Femur (tissue), 1 donor: ENCODE data around the gene ORM1.

Experiments used
- DNase-seq: peaks from one replicate; pipeline ENCODE4 v3.0.0-alpha.2; 2017

ORM1 gene

DNA sequence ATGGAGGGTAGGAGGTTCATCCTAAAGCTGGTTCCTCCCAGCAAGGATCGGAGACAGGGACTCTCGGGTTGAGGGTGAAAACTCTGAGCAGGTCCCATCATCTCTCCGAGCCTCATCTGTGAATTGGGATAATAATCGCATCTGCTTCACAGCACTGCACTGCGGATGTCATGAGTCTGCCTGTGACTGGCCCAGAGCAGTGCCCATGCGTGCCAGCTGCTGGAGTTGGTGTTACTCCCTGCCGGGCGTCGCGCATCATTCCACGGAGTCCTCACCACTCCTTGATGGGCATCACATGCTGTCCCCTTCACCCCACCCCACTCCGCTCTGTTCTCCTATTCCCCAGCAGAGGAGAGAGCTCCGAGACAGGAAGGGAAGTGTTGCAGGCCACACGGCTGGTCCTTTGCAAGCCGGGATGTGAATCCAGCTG, 35.1 kb upstream of the ORM1 start:
- no peak for DNase-seq

GRCh38 chr9:114288193-114289091, 34.5 kb upstream of the ORM1 start:
- DNase-seq = peak; percentile 36

DNA sequence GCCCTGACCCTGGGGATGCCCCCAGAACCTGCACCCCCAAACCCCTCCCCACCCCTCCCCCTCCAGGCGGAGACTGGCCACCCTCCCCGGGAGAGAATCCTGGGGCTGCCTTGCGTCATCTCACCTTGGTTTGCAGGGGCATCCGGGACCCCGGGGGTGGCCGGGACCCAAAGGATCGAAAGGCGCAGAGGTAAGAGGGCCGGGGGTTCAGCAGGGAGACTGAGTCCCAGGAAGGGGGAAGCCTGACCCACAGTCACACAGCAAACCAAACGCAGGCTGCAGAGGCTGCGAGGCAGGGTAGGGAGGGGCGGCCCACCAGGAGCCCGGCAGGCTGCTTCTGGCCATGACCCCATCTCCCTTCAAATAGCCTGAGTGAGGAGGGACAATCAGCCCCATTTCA, 33.8 kb upstream of the ORM1 start:
- peak; percentile 21 for DNase-seq

DNA sequence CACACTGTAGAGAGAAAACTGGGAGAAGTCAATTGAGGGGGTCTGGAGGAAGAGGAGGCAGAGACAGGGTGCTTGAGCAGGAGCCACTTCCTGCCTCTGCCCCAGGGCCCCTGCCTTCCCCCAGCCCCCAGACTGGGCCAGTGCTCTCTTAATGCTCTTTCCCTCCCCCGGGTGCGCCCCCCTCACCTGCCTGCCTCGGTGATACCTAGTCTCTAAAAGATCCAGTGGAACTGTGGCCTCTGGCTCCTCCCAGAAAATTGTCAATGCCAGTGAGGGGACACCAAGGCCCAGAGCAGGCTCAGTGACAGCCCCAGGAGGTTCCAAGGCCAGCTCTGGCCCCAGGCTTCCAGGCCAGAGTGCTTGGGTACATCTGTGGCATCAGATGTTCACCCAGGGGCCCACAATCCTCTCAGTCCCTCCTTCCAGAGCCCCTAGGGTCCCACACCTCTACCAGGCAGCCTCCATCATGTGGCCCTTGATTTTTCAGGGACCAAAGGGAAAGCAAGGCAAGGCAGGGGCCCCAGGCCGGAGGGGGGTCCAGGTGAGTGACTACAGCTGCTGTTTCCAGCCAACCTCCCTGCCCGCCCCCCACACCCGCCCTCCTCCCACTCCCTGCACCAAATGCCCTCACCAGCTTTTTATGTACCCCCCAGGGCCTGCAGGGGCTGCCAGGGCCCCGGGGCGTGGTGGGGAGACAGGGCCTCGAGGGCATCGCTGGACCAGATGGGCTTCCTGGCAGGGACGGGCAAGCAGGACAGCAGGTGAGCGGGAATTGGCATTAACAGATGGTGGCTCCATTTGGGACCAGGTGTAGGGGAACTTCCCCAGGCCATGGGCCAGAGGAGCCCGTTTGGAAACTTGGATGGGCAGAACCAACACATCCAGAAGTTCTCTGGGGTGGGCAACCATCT, 33.1 kb upstream of the ORM1 start:
- peak; percentile 32 for DNase-seq

DNA sequence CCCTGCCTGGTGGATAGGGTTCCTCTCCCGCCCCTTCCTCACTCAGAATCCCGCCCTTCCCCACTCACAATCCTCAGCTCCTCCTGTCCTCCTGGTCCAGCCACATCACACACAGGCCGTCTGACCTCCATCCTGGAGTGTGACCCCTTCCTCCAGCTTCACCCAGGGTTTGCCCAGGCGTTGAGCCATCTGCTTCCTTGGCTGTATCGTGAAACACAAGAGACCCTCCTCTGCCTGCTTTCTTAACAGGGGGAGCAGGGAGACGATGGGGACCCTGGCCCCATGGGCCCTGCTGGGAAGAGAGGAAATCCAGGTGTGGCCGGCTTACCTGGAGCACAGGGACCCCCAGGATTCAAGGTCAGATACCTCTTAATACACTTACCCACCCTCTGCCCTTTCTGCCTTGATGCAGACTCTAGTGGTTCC, 32.3 kb upstream of the ORM1 start:
- peak; percentile 22 for DNase-seq

- DNase-seq = peak; percentile 84
Observed at GRCh38 chr9:114291064-114291474, 31.8 kb upstream of the ORM1 start.

DNA sequence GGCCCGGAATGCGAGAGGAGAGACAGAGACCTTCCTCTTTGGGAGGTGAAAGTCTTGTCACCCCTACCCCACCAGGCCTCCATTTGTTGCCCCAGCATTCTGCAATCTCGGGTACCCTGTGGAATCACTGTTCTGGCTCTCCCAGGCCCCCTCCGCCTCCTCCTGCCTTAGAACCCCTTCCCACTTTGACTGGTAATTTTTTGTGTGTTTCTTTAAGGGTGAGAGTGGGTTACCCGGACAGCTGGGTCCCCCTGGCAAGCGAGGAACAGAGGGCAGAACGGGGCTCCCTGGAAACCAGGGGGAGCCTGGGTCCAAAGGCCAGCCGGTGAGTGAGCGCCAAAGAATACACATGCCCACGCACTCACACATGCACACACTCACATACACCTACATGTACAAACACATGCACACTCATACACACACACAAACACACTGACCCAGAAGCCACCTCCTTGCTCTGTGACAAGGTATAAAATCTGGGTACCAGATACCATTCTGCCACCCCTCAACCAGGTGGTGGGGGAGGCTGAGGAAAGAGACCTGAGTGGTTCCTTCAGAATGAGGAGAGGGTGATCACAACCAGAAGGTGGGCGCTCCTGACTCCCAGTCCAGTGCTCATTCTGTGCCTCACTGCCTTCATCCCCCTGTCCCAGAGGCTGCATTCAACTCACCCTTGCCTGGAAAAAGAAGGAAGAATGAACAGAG, 30.9 kb upstream of the ORM1 start:
- DNase-seq = peak; percentile 13

DNA sequence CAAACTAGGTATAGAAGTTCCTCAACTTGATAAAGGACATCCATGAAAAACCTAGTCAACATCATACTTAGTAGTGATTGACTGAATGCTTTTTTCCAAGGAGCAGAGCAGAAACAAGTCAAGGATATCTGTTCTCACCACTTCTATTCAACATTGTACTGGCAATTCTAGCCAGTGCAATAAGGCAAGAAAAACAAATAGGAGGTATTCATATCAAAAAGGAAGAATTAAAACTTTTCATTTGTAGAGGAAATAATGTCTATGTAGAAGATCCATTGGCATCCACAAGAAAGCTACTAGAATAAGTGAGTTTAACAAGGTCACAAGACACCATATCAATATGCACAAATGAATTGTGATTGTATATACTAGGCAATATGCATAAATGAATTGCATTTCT, 28.2 kb upstream of the ORM1 start:
- no peak for DNase-seq

GRCh38 chr9:114296338-114296737, 26.6 kb upstream of the ORM1 start:
- no peak for DNase-seq

- no peak for DNase-seq
Observed at GRCh38 chr9:114299286-114300152, 23.4 kb upstream of the ORM1 start.

GRCh38 chr9:114300153-114300845, 22.6 kb upstream of the ORM1 start:
- DNase-seq = no peak

DNA sequence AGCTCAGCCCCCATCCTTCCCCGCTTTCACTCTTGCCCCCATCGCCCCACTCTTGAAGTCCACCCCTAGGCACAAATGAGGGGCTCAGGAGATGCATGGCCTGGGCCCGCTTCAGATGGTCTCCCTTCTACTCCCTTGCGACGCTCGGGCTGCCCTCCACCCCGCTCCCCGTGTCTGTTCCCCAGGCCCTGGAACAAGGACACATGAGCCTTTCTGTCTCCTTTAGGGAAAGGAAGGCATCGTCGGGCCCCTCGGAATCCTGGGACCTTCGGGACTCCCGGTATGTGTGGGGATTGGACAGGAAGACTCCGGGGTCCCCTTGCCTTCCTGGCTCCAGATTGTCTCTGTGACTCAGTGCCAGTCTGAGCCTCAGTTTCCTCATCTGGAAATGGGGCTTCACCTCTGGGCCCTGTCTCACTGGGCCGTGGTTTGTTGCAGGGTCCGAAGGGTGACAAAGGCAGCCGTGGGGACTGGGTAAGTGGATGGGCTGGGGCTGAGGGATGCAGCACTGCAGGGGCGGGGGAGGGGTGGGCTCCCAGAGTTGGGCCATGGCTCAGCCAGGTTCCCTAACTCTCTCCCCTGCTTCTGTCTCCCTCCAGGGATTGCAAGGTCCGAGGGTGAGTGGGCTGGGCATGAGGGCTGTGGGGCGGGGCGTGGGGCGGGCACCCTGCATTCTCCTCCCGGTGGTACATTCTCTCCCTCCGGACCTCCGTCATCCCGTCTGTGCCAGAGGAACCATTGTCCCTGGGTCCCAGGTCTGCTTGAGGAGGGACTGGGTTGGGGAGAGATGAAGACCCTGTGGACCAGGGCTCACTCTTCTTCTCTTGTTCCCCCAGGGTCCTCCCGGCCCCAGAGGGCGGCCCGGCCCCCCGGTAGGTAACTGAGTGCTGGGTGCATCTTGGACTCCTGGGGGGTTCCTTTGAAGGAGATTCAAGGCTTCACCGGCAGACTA, 21.8 kb upstream of the ORM1 start:
- DNase-seq = no peak

GRCh38 chr9:114301798-114302565, 20.9 kb upstream of the ORM1 start:
- DNase-seq = no peak

GRCh38 chr9:114302727-114303126, 20.2 kb upstream of the ORM1 start:
- no peak for DNase-seq

- DNase-seq = no peak
Observed at GRCh38 chr9:114303571-114303970, 19.3 kb upstream of the ORM1 start.

DNA sequence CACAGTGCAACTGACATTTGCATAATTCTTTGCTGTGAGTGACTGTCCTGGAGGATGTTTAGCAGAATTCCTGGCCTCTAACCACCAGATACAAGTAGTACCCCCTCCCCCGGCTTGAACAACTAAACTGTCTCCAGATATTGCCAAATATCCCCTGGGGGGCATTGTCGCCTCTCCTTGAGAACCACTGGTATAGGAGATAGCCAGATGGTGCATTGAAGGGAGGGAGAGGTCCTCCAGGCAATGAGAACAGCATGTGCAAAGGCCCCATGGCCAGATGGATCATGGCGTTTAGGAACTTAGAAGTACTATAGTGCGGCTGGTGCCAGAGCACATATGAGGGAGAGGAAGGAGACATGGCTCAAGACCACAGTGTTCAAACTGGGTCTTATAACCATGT, 18.9 kb upstream of the ORM1 start:
- DNase-seq = no peak

DNA sequence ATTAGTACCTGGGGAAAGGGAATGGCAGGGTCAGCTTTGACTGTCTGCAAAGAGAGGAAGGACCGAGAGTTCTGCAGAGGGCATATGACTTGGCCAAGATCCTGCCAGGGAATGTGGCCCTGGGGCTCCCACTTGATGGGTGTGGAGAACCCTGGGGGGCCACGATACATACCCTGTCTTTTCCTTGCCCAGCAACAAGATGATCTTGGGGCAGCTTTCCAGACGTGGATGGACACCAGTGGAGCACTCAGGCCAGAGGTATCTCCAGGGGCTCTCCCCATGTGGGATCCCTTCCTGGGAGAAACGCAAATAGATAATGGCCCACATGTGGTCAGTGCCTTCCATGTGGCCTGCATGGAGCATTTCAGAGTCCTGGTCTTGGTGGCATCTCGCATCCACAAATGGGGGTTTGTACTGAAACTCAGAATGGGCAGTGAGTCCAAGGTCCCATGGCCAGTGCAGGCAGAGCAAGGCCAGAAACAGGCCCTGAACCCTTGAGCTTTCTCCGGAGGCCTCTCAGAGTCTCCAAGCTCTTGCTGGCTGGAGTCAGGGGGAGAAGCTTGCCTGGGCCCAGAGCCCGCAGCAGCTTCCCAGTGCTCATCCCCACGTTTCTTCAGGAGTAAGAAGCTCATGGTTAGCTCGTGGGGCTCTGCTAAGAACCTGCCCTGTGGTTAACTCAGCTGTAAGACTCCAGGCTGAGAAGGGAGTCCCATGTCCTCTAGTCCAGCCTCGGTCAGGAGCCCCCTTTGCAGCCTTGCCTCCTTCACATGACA, 18.3 kb upstream of the ORM1 start:
- DNase-seq = no peak

- DNase-seq = no peak
Observed at GRCh38 chr9:114307899-114308267, 15.0 kb upstream of the ORM1 start.
